Measurements from ENCODE around the gene OGFR. TPM values are rescaled to one million over a fixed set of nuclear protein-coding genes. Genes with fewer than 3 reads are reported as not detected.

Gene OGFR
- polyA plus RNA-seq, 3 donors = 47.8 to 114 (median 79.3) TPM

GRCh38 chr20:62760856-62761758, 43.5 kb upstream of the OGFR start:
- no peak for DNase-seq
- Histone ChIP-seq H3K4me3 (replicated peaks in 1 of 3; ENCODE audit: low read depth in 2 of 3, low read length in 3 of 3) (no peak overlapping the region), H3K9me3 (replicated peaks in 1 of 2; ENCODE audit: control insufficient read depth in 1 of 2, insufficient read depth in 1 of 2, low read length in 2 of 2) (no peaks in the 10 kb centered on the region), H3K4me2 (replicated peaks; ENCODE audit: extremely low read depth, low read length, poor library complexity, severe bottlenecking) (no peak overlapping the region), H3K27ac (ENCODE audit: low read depth in 1 of 2, low read length in 2 of 2) (no peak overlapping the region), H2AFZ (ENCODE audit: insufficient read depth, low read depth, low read length, poor library complexity, severe bottlenecking) (no peak overlapping the region), H3K4me1 (ENCODE audit: control insufficient read depth in 1 of 2, insufficient read depth in 2 of 2, low read length in 2 of 2) (peaks cover 5 to 12% of the 10 kb centered on the region in 2 donors), H3K9ac (ENCODE audit: insufficient read depth, low read length, poor library complexity, severe bottlenecking) (no peak overlapping the region), H4K20me1 (ENCODE audit: insufficient read depth, low read length) (no peaks in the 10 kb centered on the region), H3K79me2 (ENCODE audit: insufficient read depth, low read length) (no peaks in the 10 kb centered on the region), H3K27me3 (ENCODE audit: control insufficient read depth in 2 of 2, insufficient read depth in 2 of 2, low read length in 2 of 2) (no peaks in the 10 kb centered on the region), H3K36me3 (replicated peaks in 1 of 2; ENCODE audit: control insufficient read depth in 1 of 2, insufficient read depth in 2 of 2, low read length in 2 of 2) (no peaks in the 10 kb centered on the region)
- intact Hi-C loops (cut with micrococcal nuclease) = no loop called here
- no peak for TF ChIP-seq CTCF (IDR thresholded peaks at IDR 0.05)
- Mint-ChIP-seq H3K9me3 (peaks cover 0 to 4% (median 0%) of the 10 kb centered on the region in 7 donors), H3K27ac (peak overlapping the region in 1 of 7 donors; percentile 31), H3K36me3 (peaks cover 2 to 15% of the 10 kb centered on the region in 2 donors), H3K4me1 (peaks cover 6% of the 10 kb centered on the region), H3K4me3 (no peak overlapping the region), H3K27me3 (ENCODE audit: low read depth in 3 of 3) (peaks cover 4 to 15% (median 8%) of the 10 kb centered on the region in 3 donors)
- 93% methylated on average over 26 of the region's 26 CpGs for WGBS (ENCODE audit: insufficient coverage)

DNA sequence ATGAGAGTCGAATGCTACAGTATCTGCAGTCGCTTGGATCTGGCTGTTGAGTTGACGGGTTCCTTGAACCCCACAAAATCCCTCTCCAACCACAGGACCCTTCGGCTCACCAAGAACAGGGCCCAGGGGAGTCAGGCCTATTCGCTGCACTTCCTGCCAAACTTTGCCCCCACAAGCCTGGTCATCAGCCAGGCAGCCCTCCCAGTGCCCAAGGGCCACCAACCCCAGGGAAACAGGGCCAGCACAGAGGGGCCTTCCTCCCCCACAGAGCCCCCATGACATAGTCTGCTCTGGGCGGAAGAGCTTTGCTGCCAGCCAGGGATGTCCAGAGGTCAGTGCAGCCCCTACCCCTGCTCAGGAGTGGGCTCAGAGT, 42.9 kb upstream of the OGFR start:
- Histone ChIP-seq H3K9ac (ENCODE audit: insufficient read depth, low read length, poor library complexity, severe bottlenecking) (no peak overlapping the region), H3K27ac (ENCODE audit: low read depth in 1 of 2, low read length in 2 of 2) (no peak overlapping the region), H2AFZ (ENCODE audit: insufficient read depth, low read depth, low read length, poor library complexity, severe bottlenecking) (no peak overlapping the region), H3K4me3 (replicated peaks in 1 of 3; ENCODE audit: low read depth in 2 of 3, low read length in 3 of 3) (no peak overlapping the region), H3K27me3 (ENCODE audit: control insufficient read depth in 2 of 2, insufficient read depth in 2 of 2, low read length in 2 of 2) (no peaks in the 10 kb centered on the region), H3K9me3 (replicated peaks in 1 of 2; ENCODE audit: control insufficient read depth in 1 of 2, insufficient read depth in 1 of 2, low read length in 2 of 2) (no peaks in the 10 kb centered on the region), H3K79me2 (ENCODE audit: insufficient read depth, low read length) (no peaks in the 10 kb centered on the region), H3K36me3 (replicated peaks in 1 of 2; ENCODE audit: control insufficient read depth in 1 of 2, insufficient read depth in 2 of 2, low read length in 2 of 2) (no peaks in the 10 kb centered on the region), H3K4me1 (ENCODE audit: control insufficient read depth in 1 of 2, insufficient read depth in 2 of 2, low read length in 2 of 2) (peaks cover 5 to 12% of the 10 kb centered on the region in 2 donors), H3K4me2 (replicated peaks; ENCODE audit: extremely low read depth, low read length, poor library complexity, severe bottlenecking) (no peak overlapping the region), H4K20me1 (ENCODE audit: insufficient read depth, low read length) (no peaks in the 10 kb centered on the region)
- peaks cover 10% of the 10 kb centered on the region for H3K4me1 Mint-ChIP-seq
- H3K4me3 Mint-ChIP-seq = no peak overlapping the region
- peaks cover 4 to 21% (median 5%) of the 10 kb centered on the region in 3 donors for H3K27me3 Mint-ChIP-seq (ENCODE audit: low read depth in 3 of 3)
- H3K36me3 Mint-ChIP-seq = peaks cover 2 to 15% of the 10 kb centered on the region in 2 donors
- intact Hi-C loops (cut with micrococcal nuclease) = no loop called here
- TF ChIP-seq CTCF (IDR thresholded peaks at IDR 0.05) = no peak
- DNase-seq = no peak
- H3K27ac Mint-ChIP-seq = no peak overlapping the region
- H3K9me3 Mint-ChIP-seq = peaks cover 0 to 4% (median 0%) of the 10 kb centered on the region in 7 donors
- WGBS (ENCODE audit: insufficient coverage) = 97% methylated on average over 5 of the region's 6 CpGs
